Adrenal gland (tissue), 12 donors: ENCODE results near the gene WDR70. TPM values are rescaled to one million over a fixed set of nuclear protein-coding genes. Genes with fewer than 3 reads are reported as not detected.

Experiments
- DNase-seq, 7 donors: peaks; one replicate each; pipeline ENCODE4 v3.0.0-alpha.2; 2019 to 2020
- H3K27ac ChIP-seq, 5 donors: fragments of 200-600 bp; sonication (generic) in 4 of 5; 1 replicate in 3 of 5; 2 replicates in 2 of 5; pipeline versions ENCODE4 v1.5.1 to v1.8.0; 2016 to 2020; ENCODE audit warnings: mild to moderate bottlenecking in 1 of 5
- H3K27me3 ChIP-seq: fragments of 200-600 bp; 2 replicates; pipeline ENCODE4 v1.8.0; 2021
- H3K36me3 ChIP-seq, 2 donors: fragments of 200-600 bp; replicated peaks in 1 of 2; 1 replicate in 1 of 2; 2 replicates in 1 of 2; pipeline versions ENCODE4 v1.5.1 to v1.8.0; 2018 to 2022
- H3K4me1 ChIP-seq, 2 donors: fragments of 200-600 bp; replicated peaks in 1 of 2; 1 replicate in 1 of 2; 2 replicates in 1 of 2; pipeline versions ENCODE4 v1.5.1 to v1.8.0; 2018 to 2021
- H3K4me3 ChIP-seq, 4 donors: fragments of 200-600 bp; sonication (generic) in 3 of 4; one replicate each; pipeline ENCODE4 v1.5.1; 2016 to 2018
- H3K9me3 ChIP-seq, 3 donors: fragments of 200-600 bp; sonication (generic) in 1 of 3; replicated peaks in 1 of 3; 1 replicate in 2 of 3; 2 replicates in 1 of 3; pipeline versions ENCODE4 v1.5.1 to v1.8.0; 2016 to 2021
- POLR2A ChIP-seq, 2 donors: fragments of 450-650 bp; IDR thresholded peaks; one replicate each; pipeline ENCODE4 v1.6.1; 2017; ENCODE audit warnings: antibody characterized with exemption in 2 of 2, mild to moderate bottlenecking in 2 of 2, moderate library complexity in 1 of 2
- WGBS, 4 donors: extraction: QIAGEN DNeasy Blood & Tissue Kit in 2 of 4; methylation state at CpG; one replicate each; pipeline versions ENCODE4 v1.1.5 to v1.1.7; 2013 to 2017; 5-methylcytosine and 5-hydroxymethylcytosine counted together
- intact Hi-C, 2 donors: fragments of 100-400 bp; cut with DNase I; formaldehyde crosslinking; loops; one replicate each; pipeline versions ENCODE4 v1.14.1 to v1.15.0; 2022 to 2023
- polyA plus RNA-seq, 3 donors: library from polyadenylated mRNA; stranded (reverse); fragments of 200-250 nt in 2 of 3; fragments of 350-450 nt in 1 of 3; fragmentation: Illumina TruSeq in 1 of 3; extraction: RNeasy Lipid Tissue Mini Kit (QIAGEN cat#74804) in 1 of 3; gene quantifications; one replicate each; pipeline ENCODE4 v1.2.3, GENCODE V29; 2013 to 2014
- total RNA-seq, 9 donors: library from RNA; depleted of rRNA in 4 of 9; stranded (reverse); fragments of >200 nt in 4 of 9; fragments of 120-200 nt in 1 of 9; fragmentation: NEBNext Ultra II Directional in 1 of 9; extraction: Animal tissue kit (Norgen Biotek cat#: 25700) in 1 of 9; gene quantifications; one replicate each; pipeline versions ENCODE4 v1.1.0 to v1.2.4, GENCODE V29; 2013 to 2023
- TF ChIP-seq, protein P1 (sequence below), 6 experiments: fragments of 450-650 bp in 4 of 6; fragments of 200-600 bp in 2 of 6; sonication (generic) in 1 of 6; IDR thresholded peaks; 1 replicate in 5 of 6; 2 replicates in 1 of 6; pipeline versions ENCODE4 v1.5.1 to v1.8.0; 2016 to 2021; ENCODE audit warnings: antibody characterized with exemption in 6 of 6, mild to moderate bottlenecking in 2 of 6, moderate library complexity in 1 of 6
- donor health status: healthy with polysubstance abuse.
- donor health status: Bipolar disorder and iron deficiency.
- donor health status: DM: yes; HTN: yes; CAD: no.
- donor health status: DM: no; HTN: no; CAD: no.
- donor health status: DM: no; HTN: no; CAD: no.
- donor health status: DM: yes; HTN: yes; CAD: no.

Gene WDR70
- total and polyA plus RNA-seq, 12 donors, result 9.2 to 42.6 (median 28.4) TPM

DNA sequence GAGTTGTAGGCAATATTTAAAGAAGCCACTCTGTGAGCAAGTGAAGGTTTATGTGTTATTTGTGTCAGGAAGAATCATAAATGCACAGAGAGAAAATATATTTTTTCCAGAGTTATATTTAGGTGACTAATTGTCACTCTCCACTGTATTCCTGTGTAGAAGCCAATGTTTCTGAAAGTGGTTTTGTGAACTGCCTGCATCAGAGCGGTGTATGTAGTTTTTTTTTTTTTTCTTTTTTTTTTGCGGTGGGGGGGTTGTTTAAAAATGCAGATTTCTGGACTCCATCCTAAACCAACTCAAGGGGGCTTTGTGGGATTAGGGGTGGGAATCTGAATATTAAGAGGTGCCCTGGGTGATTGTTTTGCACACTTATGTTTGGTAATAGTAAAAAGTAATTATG lies 357.3 kb downstream of the WDR70 start:
- TF ChIP-seq POLR2A (IDR thresholded peaks at IDR 0.05), result no peak
- TF ChIP-seq, protein P1, sequence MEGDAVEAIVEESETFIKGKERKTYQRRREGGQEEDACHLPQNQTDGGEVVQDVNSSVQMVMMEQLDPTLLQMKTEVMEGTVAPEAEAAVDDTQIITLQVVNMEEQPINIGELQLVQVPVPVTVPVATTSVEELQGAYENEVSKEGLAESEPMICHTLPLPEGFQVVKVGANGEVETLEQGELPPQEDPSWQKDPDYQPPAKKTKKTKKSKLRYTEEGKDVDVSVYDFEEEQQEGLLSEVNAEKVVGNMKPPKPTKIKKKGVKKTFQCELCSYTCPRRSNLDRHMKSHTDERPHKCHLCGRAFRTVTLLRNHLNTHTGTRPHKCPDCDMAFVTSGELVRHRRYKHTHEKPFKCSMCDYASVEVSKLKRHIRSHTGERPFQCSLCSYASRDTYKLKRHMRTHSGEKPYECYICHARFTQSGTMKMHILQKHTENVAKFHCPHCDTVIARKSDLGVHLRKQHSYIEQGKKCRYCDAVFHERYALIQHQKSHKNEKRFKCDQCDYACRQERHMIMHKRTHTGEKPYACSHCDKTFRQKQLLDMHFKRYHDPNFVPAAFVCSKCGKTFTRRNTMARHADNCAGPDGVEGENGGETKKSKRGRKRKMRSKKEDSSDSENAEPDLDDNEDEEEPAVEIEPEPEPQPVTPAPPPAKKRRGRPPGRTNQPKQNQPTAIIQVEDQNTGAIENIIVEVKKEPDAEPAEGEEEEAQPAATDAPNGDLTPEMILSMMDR (IDR thresholded peaks at IDR 0.05), result no peak
- WGBS, 4 donors, result 94 to 98% (median 95%) methylated on average over 2 of the region's 2 CpGs
- DNase-seq, result no peak
- Histone ChIP-seq H3K4me1 (peaks cover 24 to 39% of the 10 kb centered on the region in 2 donors), H3K9me3 (no peaks in the 10 kb centered on the region), H3K27ac (no peak overlapping the region), H3K27me3 (no peaks in the 10 kb centered on the region), H3K4me3 (no peak overlapping the region), H3K36me3 (no peaks in the 10 kb centered on the region)
- intact Hi-C loops, result no loop called here

DNA sequence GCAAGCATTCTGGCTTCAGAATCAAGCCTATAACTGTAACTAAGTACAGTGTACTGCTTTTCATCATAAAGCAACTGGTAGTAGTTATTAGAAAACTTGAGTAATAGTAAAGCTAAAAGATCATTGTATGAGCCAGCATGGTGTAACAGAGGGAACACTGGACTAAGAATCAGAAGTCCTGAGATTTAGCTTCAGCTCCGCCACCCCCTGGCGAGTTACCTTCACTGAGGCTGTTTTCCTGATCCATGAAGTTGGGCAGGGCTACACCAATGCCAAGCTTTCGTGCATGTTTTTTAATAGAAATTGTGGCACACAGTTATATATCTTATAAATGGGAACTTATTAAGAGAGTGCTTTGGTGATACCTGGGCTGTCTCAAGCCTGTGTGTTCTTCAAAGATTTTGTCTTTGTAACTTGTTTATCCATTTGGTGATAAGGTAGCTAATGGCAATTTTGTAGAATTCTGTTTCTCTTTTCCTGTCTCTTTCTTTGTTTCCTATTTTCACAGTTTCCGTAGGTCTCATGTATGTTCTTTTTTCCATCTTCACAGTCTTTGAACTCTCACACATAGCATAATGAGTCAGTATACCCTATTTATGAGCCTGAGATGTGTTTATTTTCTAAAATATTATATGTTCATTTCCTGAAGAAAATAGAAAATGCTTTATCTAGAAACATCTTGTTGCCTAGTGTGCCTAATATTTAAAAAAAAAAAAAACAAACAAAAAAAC lies 358.4 kb downstream of the WDR70 start:
- Histone ChIP-seq H3K4me1 (peaks cover 24 to 39% of the 10 kb centered on the region in 2 donors), H3K27me3 (no peaks in the 10 kb centered on the region), H3K9me3 (no peaks in the 10 kb centered on the region), H3K4me3 (no peak overlapping the region), H3K36me3 (no peaks in the 10 kb centered on the region), H3K27ac (peak overlapping the region in 2 of 5 donors; percentile 38 to 79)
- WGBS, 4 donors, result 85 to 95% (median 90%) methylated on average over 4 of the region's 4 CpGs
- intact Hi-C loops, result no loop called here
- no peak for DNase-seq
- TF ChIP-seq POLR2A (IDR thresholded peaks at IDR 0.05), result no peak
- TF ChIP-seq, protein P1 (IDR thresholded peaks at IDR 0.05), result no peak

DNA sequence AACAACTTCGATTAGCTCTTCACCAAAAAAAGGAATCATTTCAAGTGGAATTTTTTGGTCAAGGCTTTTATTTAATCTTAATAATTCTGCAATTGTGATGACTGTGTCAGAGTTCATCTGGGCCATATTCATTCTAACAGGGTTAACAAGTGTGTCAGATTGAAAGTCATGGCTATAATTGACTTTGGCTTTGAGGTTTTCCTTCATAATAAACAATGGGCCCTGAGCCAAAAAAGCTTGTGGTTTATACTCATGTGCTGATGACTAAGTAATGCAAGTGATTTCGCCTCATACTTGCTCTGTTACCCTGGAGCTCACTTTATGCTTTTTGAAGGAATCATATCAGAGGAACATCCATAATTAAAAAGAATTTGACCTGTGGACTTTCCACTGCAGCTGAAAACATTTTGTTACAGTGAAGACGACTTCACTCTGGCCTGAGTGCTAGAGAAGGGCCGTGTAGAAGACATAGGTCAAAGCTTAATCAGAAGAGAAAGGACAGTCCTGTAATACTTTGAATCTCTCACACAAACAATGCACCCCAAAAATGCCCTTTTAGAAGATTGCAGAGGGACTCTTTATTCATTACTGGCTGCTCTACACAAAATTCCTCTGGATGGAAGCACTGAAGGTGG lies 359.1 kb downstream of the WDR70 start:
- H3K36me3 ChIP-seq, result no peaks in the 10 kb centered on the region
- intact Hi-C loops, result no loop called here
- TF ChIP-seq, protein P1 (IDR thresholded peaks at IDR 0.05), result no peak
- no peak for TF ChIP-seq POLR2A (IDR thresholded peaks at IDR 0.05)
- H3K9me3 ChIP-seq, result no peaks in the 10 kb centered on the region
- no peak overlapping the region for H3K4me3 ChIP-seq
- peak overlapping the region in 3 of 5 donors; percentile 45 to 79 (median 59) for H3K27ac ChIP-seq
- no peaks in the 10 kb centered on the region for H3K27me3 ChIP-seq
- H3K4me1 ChIP-seq, result peaks cover 24 to 39% of the 10 kb centered on the region in 2 donors
- WGBS, 4 donors, result 42 to 47% (median 44%) methylated on average over 4 of the region's 4 CpGs
- peak in 3 of 7 donors; percentile 24 to 42 (median 33) for DNase-seq

DNA sequence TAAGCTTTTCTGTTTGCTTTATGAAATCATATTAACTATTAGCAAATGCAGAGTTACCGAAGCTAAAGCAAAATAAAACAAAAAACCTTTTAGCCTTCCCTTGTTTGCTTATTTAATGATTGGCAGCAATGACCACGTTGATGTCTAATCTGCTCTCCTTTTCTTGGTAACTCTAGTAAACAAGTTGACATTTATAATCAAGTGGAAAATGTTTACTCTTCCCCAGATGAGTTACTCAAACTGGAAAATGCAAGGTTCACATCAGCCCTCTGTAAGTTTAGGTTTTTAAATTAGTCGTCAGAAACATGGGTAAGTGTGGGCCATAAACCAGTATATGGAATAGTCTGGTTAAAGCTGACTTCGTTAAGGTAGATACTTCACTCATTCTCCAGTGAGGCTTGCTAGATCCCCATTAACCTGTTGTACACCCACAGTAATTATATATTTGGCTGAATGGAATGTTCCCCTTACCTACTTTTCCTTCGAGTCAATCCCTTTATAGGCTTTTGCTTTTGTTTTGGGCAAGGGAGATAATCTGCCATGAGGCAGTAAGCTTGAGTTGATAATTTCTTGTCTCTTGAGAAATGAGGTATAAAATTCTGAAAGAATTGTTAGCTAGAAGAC lies 359.9 kb downstream of the WDR70 start:
- Histone ChIP-seq H3K9me3 (no peaks in the 10 kb centered on the region), H3K4me3 (no peak overlapping the region), H3K27ac (peak overlapping the region in 2 of 5 donors; percentile 59 to 79), H3K36me3 (no peaks in the 10 kb centered on the region), H3K4me1 (peaks cover 24 to 39% of the 10 kb centered on the region in 2 donors), H3K27me3 (no peaks in the 10 kb centered on the region)
- no peak for DNase-seq
- 81 to 86% (median 84%) methylated on average over 5 of the region's 5 CpGs for WGBS, 4 donors
- intact Hi-C loops, result no loop called here
- TF ChIP-seq POLR2A (IDR thresholded peaks at IDR 0.05), result no peak
- TF ChIP-seq, protein P1 (IDR thresholded peaks at IDR 0.05), result no peak
